Measurements from ENCODE around the gene PIP5K1B. TPM values are rescaled to one million over a fixed set of nuclear protein-coding genes. Genes with fewer than 3 reads are reported as not detected.

PIP5K1B gene
- total and polyA plus RNA-seq, 10 of the 15 experiments (the other 5 are each of a cell fraction or from before 2014, with no cell fraction given), result 6.8 to 16.3 (median 10.6) TPM

GRCh38 chr9:68932458-68932857, 227.4 kb downstream of the PIP5K1B start:
- H3K4me2 ChIP-seq (ENCODE audit: control insufficient read depth, insufficient read depth), result peak overlapping the region; percentile 53
- no peak overlapping the region for H3K4me3 ChIP-seq
- H3K27ac ChIP-seq (ENCODE audit: control insufficient read depth, insufficient read depth), result peak overlapping the region; percentile 88
- DNase-seq (ENCODE audit: low read depth, low spot score) (no peak), ATAC-seq (peak; percentile 64), FAIRE-seq (peak; percentile 7)
- no peaks in the 10 kb centered on the region for H3K79me2 ChIP-seq (ENCODE audit: control insufficient read depth, insufficient read depth, low read length)
- H4K20me1 ChIP-seq (ENCODE audit: control insufficient read depth, insufficient read depth), result no peaks in the 10 kb centered on the region
- ChIA-PET POLR2A (interaction anchor here (1.3 to 1.7 kb wide), 2 partner anchors 15 to 54 kb away, joined by 3 read pairs; no protein-coding TSS in a partner anchor), SMC1A (ENCODE audit: uncharacterized antibody, unreplicated experiment) (interaction anchor here (1.2 to 1.4 kb wide), 2 partner anchors 16 to 41 kb away, joined by 4 read pairs; no protein-coding TSS in a partner anchor), CTCF (interaction anchor here (1.1 to 1.4 kb wide), 2 partner anchors 10 to 19 kb away, joined by 4 read pairs; no protein-coding TSS in a partner anchor), RAD21 (ENCODE audit: unreplicated experiment) (no interaction called here)
- intact Hi-C loops (cut with micrococcal nuclease; ENCODE audit: unreplicated experiment) (no loop called here), in situ Hi-C loops (cut with MboI) (no loop called here)
- peaks cover 22% of the 10 kb centered on the region for H3K4me1 ChIP-seq (ENCODE audit: control insufficient read depth, insufficient read depth, low read length)
- no peaks in the 10 kb centered on the region for H3K27me3 ChIP-seq (replicated peaks in 1 of 2; ENCODE audit: control insufficient read depth in 2 of 2, insufficient read depth in 2 of 2, low read length in 1 of 2)
- peaks cover 0 to 2% of the 10 kb centered on the region in 2 experiments; a peak in 2 of 4 replicates for H3K36me3 ChIP-seq (ENCODE audit: control insufficient read depth in 2 of 2, insufficient read depth in 2 of 2, low read length in 1 of 2)
- no peak overlapping the region for H2AFZ ChIP-seq (ENCODE audit: control insufficient read depth, low read depth, low read length)
- no peaks in the 10 kb centered on the region for H3K9me3 ChIP-seq (replicated peaks; ENCODE audit: control insufficient read depth, insufficient read depth, low read length)
- 76% methylated on average over 1 of the region's 1 CpG for WGBS (ENCODE audit: insufficient coverage, insufficient replicate concordance, low lambda C conversion rate, missing lambda C conversion rate)
- BruUV-seq (replicated peaks), result no TSS peak
- H3K9ac ChIP-seq (ENCODE audit: control insufficient read depth, insufficient read depth, low read length), result no peak overlapping the region
- TF ChIP-seq ZBTB40 (IDR thresholded peaks at IDR 0.05; ENCODE audit: borderline replicate concordance), result no peak
- no peak for TF ChIP-seq ASH2L (IDR thresholded peaks at IDR 0.05; ENCODE audit: borderline replicate concordance, low read depth)
- TF ChIP-seq NR2F1 (conservative IDR thresholded peaks at IDR 0.05), result no peak
- TF ChIP-seq CREM (IDR thresholded peaks at IDR 0.05; ENCODE audit: low read depth), result peak; percentile 69
- TF ChIP-seq IRF3 (IDR thresholded peaks at IDR 0.05), result no peak
- no peak for TF ChIP-seq BCLAF1 (IDR thresholded peaks at IDR 0.05)
- no peak for TF ChIP-seq MXI1 (IDR thresholded peaks at IDR 0.05; ENCODE audit: low read depth, low read length)
- TF ChIP-seq GABPA (IDR thresholded peaks at IDR 0.05; ENCODE audit: low read depth), result no peak
- no peak for TF ChIP-seq TCF12 (IDR thresholded peaks at IDR 0.05; ENCODE audit: low read depth, low read length)
- TF ChIP-seq JUNB (IDR thresholded peaks at IDR 0.05), result 0 out of 2 replicates have a peak, but pooled peaks have one; percentile 26
- TF ChIP-seq NKRF (conservative IDR thresholded peaks at IDR 0.05), result no peak
- TF ChIP-seq ZBED1 (IDR thresholded peaks at IDR 0.05; ENCODE audit: borderline replicate concordance), result no peak
- no peak for TF ChIP-seq POLR2AphosphoS2 (IDR thresholded peaks at IDR 0.05; ENCODE audit: low read depth, low read length)
- peak; percentile 84 for TF ChIP-seq CREB1 (IDR thresholded peaks at IDR 0.05; ENCODE audit: low read depth)
- no peak for TF ChIP-seq PAX8 (IDR thresholded peaks at IDR 0.05)
